ENCODE data around the gene FAF1.
"Not testable (repeated sequence)": the region's sequence is repeated elsewhere in the genome, so short reads cannot be mapped to it uniquely, and the experiment has no call there.

Gene FAF1

DNA sequence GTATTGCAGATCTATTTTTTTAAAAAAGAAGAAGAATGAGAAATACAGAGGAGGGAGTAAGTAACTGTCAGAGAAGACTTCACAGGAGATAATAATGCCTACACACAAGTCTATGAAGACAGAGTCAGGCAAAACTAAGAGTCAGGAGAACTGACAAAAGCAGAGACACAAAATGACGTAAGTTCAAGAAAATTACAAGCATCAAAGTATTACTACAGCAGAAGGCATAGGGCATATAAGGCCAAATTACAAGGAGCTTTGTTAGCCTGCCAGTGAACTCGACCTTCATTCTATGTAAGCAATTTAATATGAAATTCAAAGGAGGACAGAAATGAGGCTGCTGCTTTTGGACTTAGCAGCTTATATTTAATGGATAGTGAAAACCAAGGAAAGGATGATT, 23.7 kb downstream of the FAF1 start:
- TF ChIP-seq, protein P1, sequence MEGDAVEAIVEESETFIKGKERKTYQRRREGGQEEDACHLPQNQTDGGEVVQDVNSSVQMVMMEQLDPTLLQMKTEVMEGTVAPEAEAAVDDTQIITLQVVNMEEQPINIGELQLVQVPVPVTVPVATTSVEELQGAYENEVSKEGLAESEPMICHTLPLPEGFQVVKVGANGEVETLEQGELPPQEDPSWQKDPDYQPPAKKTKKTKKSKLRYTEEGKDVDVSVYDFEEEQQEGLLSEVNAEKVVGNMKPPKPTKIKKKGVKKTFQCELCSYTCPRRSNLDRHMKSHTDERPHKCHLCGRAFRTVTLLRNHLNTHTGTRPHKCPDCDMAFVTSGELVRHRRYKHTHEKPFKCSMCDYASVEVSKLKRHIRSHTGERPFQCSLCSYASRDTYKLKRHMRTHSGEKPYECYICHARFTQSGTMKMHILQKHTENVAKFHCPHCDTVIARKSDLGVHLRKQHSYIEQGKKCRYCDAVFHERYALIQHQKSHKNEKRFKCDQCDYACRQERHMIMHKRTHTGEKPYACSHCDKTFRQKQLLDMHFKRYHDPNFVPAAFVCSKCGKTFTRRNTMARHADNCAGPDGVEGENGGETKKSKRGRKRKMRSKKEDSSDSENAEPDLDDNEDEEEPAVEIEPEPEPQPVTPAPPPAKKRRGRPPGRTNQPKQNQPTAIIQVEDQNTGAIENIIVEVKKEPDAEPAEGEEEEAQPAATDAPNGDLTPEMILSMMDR (IDR thresholded peaks at IDR 0.05; ENCODE audit: insufficient read depth, low read depth, low read length, missing control alignments): no peak
- DNase-seq (ENCODE audit: low read depth): no peak
- H3K4me3 ChIP-seq (ENCODE audit: low read depth, low read length): no peak overlapping the region

DNA sequence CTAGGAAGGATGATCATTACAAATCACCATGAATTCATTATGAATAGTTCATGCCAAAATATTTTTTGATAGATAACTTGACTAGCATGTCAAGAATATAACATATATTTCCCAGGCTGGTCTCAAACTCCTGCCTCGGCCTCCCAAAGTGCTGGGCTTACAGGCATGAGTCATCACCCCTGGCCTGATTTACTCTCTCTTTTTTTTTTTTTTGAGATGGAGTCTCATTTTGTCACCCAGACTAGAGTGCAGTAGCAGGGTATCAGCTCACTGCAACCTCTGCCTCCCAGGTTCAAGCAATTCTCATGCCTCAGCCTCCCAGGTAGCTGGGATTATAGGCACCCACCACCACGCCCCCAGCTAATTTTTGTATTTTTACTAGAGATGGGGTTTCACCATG, 24.8 kb downstream of the FAF1 start:
- not testable (repeated sequence) for H3K4me3 ChIP-seq (ENCODE audit: low read depth, low read length); DNase-seq (ENCODE audit: low read depth)

DNA sequence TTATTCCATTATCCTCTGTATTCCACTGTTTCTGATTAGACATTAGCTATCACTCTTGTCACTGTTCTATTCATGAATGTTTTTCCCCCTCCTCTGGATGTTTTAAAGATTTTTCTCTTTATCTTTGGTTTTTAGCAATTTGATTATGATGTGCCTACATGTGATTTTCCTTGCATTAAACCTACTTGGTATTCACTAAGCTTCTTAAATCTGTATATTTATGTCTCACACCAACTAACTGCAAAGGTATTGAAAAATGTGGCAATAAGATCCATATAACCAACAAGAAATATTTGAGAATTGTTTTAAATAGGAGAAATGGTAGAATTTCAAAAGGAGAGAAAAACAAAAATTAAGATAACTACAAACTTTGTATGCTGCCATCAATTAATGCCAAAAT, 25.2 kb downstream of the FAF1 start:
- TF ChIP-seq, protein P1 (IDR thresholded peaks at IDR 0.05; ENCODE audit: insufficient read depth, low read depth, low read length, missing control alignments): no peak

DNA sequence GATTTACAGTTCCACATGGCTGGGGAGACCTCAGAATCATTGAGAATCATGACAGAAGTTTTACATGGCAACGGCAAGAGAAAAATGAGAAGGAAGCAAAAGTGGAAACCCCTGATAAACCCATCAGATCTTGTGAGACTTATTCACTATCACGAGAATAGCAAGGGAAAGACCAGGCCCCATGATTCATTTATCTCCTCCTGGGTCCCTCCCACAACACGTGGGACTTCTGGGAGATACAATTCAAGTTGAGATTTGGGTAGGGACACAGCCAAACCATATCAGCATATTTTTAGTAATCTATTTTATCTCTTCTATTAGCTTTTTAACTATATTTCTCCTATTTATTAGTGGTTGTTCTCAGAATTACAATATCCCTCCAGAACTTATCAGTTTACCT, 26.3 kb downstream of the FAF1 start:
- DNase-seq (ENCODE audit: low read depth); H3K4me3 ChIP-seq (ENCODE audit: low read depth, low read length): not testable (repeated sequence)

More for the DNA sequence above, 25.2 kb downstream of the FAF1 start:
- no peak overlapping the region for H3K4me3 ChIP-seq (ENCODE audit: low read depth, low read length)
- no peak for DNase-seq (ENCODE audit: low read depth)

DNA sequence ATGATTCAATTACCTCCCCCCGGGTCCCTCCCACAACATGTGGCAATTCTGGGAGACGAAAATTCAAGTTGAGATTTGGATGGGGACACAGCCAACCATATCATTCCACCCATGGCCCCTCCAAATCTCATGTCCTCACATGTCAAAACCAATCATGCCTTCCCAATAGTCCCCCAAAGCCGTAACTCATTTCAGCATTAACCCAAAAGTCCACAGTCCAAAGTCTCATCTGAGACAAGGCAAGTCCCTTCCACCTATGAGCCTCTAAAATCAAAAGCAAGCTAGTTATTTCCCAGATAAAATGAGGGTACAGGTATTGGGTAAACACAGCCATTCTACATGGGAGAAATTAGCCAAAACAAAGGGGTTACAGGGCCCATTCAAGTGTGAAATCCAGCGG, 28.0 kb downstream of the FAF1 start:
- DNase-seq (ENCODE audit: low read depth); H3K4me3 ChIP-seq (ENCODE audit: low read depth, low read length): not testable (repeated sequence)

DNA sequence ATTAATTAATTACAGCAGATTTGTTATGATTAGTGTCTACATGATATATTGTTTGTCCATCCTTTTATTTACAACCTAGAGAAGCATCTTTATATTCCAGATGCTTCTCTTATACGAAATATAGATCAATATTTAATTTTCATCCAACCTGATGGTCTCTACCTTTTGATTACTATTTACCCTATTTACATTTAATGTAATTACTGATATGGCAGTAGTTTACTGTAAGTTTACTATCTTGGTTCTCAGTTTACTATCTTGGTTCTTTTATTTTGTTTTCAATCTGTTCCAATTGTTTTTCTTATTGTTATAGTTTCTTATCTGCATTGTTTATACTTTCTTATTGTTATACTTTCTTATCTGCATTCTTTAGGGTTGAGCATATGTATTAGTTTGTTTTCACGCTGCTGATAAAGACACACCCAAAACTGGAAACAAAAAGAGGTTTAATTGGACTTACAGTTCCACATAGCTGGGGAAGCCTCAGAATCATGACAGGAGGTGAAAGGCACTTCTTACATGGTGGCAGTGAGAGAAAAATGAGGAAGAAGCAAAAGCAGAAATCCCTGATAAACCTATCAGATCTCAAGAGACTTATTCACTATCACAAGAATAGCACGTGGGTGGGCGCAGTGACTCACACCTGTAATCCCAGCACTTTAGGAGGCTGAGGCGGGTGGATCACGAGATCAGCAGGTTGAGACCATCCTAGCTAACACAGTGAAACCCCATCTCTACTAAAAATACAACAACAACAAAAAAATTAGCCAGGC, 28.9 kb downstream of the FAF1 start:
- no peak overlapping the region for H3K4me3 ChIP-seq (ENCODE audit: low read depth, low read length)
- peak; percentile 18 for DNase-seq (ENCODE audit: low read depth)
- TF ChIP-seq, protein P1 (IDR thresholded peaks at IDR 0.05; ENCODE audit: insufficient read depth, low read depth, low read length, missing control alignments): no peak

DNA sequence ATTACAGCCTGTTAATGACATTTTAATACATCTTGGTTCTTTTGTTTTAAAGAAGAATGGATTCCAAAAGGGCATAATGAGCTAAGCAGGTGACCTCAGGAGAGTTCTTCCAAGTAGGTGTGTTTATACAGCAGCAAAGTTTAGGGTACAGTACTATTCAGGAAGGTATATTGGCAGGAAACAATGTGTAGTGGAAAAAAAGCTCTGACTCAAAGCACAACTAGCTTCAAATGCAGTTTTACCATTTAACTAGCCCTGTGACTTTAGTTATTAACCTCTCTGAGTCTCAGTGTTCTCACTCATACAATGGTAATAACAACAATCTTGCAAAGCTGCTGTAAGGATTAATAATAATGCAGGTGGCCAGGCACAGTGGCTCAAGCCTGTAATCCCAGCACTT, 29.9 kb downstream of the FAF1 start:
- TF ChIP-seq, protein P1 (IDR thresholded peaks at IDR 0.05; ENCODE audit: insufficient read depth, low read depth, low read length, missing control alignments): no peak
- peak; percentile 49 for DNase-seq (ENCODE audit: low read depth)

DNA sequence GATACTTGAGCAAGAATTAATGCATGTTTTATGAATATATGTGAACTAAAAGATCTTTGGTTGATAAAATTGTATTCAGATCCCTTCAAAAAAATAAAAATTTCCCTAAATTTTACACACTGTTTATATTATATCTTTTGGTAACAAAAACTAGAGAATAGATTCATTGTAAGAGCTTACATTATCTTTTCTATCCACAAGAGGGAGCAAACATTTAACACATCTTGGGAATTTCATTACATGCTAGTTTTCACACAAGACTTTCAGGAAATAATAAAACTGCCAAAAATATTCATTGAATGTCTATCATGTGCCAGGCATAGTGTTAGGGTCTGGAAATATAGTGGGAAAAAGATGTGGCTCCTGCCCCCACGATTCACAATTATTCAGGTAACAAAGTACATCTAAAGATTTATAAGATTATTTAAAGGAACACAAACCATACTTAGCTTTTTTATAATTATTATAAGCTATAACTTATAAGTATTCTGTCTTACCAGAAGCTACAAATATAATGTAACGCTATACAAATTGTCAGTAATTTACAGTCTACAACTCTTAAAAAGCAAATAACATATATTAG, 30.6 kb downstream of the FAF1 start:
- H3K4me3 ChIP-seq (ENCODE audit: low read depth, low read length): no peak overlapping the region
- TF ChIP-seq, protein P1 (IDR thresholded peaks at IDR 0.05; ENCODE audit: insufficient read depth, low read depth, low read length, missing control alignments): peak; percentile 30
- peak; percentile 27 for DNase-seq (ENCODE audit: low read depth)

More for the DNA sequence above, 29.9 kb downstream of the FAF1 start:
- no peak overlapping the region for H3K4me3 ChIP-seq (ENCODE audit: low read depth, low read length)

Data from GM12865 (cell line).